GM23338 (cell line): ENCODE data around the gene USH1C. TPM values are rescaled to one million over a fixed set of nuclear protein-coding genes. Genes with fewer than 3 reads are reported as not detected.

ENCODE experiments used
- ATAC-seq: fragments of 200-7000 bp; cut with Tn5 transposase; 3 replicates; pipeline ENCODE4 v1.9.1; 2020
- DNase-seq: peaks from one replicate; pipeline ENCODE4 v3.0.0-alpha.2; 2015; ENCODE audit warnings: low spot score
- H2AFZ ChIP-seq: fragments of 200-600 bp; sonication (generic); 2 replicates; pipeline ENCODE4 v1.8.0; 2016; ENCODE audit warnings: antibody characterized with exemption, mild to moderate bottlenecking, moderate library complexity
- H3F3A ChIP-seq: fragments of 200-600 bp; sonication (generic); replicated peaks from 2 replicates; pipeline ENCODE4 v1.8.0; 2017; ENCODE audit warnings: antibody characterized with exemption, mixed run types, low read depth
- H3K27ac ChIP-seq: fragments of 200-600 bp; sonication (generic); 2 replicates; pipeline ENCODE4 v1.6.1; 2016; ENCODE audit warnings: low read depth
- H3K27me3 ChIP-seq: fragments of 200-600 bp; sonication (generic); 2 replicates; pipeline ENCODE4 v1.8.0; 2016; ENCODE audit warnings: mild to moderate bottlenecking, mixed run types, moderate library complexity; ENCODE audit not compliant: insufficient read depth
- H3K36me3 ChIP-seq: fragments of 200-600 bp; sonication (generic); 2 replicates; pipeline ENCODE4 v1.8.0; 2016; ENCODE audit warnings: mild to moderate bottlenecking; ENCODE audit not compliant: insufficient read depth
- H3K4me1 ChIP-seq: fragments of 200-600 bp; sonication (generic); 2 replicates; pipeline ENCODE4 v1.8.0; 2016; ENCODE audit warnings: mild to moderate bottlenecking, moderate library complexity; ENCODE audit not compliant: insufficient read depth
- H3K4me2 ChIP-seq: fragments of 200-600 bp; sonication (generic); 2 replicates; pipeline ENCODE4 v1.7.1; 2017; ENCODE audit warnings: mixed run types
- H3K4me3 ChIP-seq: fragments of 200-600 bp; sonication (generic); 2 replicates; pipeline ENCODE4 v1.6.1; 2016; ENCODE audit warnings: mixed run types
- H3K79me2 ChIP-seq: fragments of 200-600 bp; sonication (generic); replicated peaks from 2 replicates; pipeline ENCODE4 v1.8.0; 2017; ENCODE audit warnings: mild to moderate bottlenecking; ENCODE audit not compliant: insufficient read depth
- H3K9me2 ChIP-seq: fragments of 200-600 bp; sonication (generic); 2 replicates; pipeline ENCODE4 v1.8.0; 2017; ENCODE audit not compliant: insufficient read depth
- H4K20me1 ChIP-seq: fragments of 200-600 bp; sonication (generic); replicated peaks from 2 replicates; pipeline ENCODE4 v1.8.0; 2017; ENCODE audit warnings: mild to moderate bottlenecking; ENCODE audit not compliant: insufficient read depth
- H3K27ac Mint-ChIP-seq: 2 replicates; pipeline ENCODE4 v1.8.0; 2020; ENCODE audit warnings: inconsistent platforms, mild to moderate bottlenecking, moderate library complexity, mixed read lengths
- H3K27me3 Mint-ChIP-seq: 3 replicates; pipeline ENCODE4 v1.8.0; 2022; ENCODE audit warnings: low read depth, mild to moderate bottlenecking, moderate library complexity, mixed read lengths, inconsistent platforms; ENCODE audit not compliant: insufficient read depth, poor library complexity
- H3K36me3 Mint-ChIP-seq: 3 replicates; pipeline ENCODE4 v1.8.0; 2021; ENCODE audit warnings: low read depth, mild to moderate bottlenecking, inconsistent platforms, moderate library complexity, mixed read lengths
- H3K4me1 Mint-ChIP-seq: 3 replicates; pipeline ENCODE4 v1.8.0; 2020; ENCODE audit warnings: mild to moderate bottlenecking, inconsistent platforms, mixed read lengths
- H3K4me3 Mint-ChIP-seq: 3 replicates; pipeline ENCODE4 v1.8.0; 2021; ENCODE audit warnings: moderate library complexity, mild to moderate bottlenecking, inconsistent platforms, mixed read lengths
- H3K9me3 Mint-ChIP-seq: 3 replicates; pipeline ENCODE4 v1.8.0; 2020; ENCODE audit warnings: moderate library complexity, mild to moderate bottlenecking, inconsistent platforms, mixed read lengths
- CREB1 ChIP-seq: fragments of 250-450 bp; sonication (Bioruptor Pico); IDR thresholded peaks from 2 replicates; pipeline ENCODE4 v1.5.0; 2020; ENCODE audit warnings: low read depth, mild to moderate bottlenecking, moderate library complexity
- EZH2 ChIP-seq: fragments of 200-600 bp; sonication (generic); IDR thresholded peaks from one replicate; pipeline ENCODE4 v1.8.0; 2017; ENCODE audit warnings: antibody characterized with exemption, mild to moderate bottlenecking, low read depth; ENCODE audit not compliant: unreplicated experiment
- EZH2phosphoT487 ChIP-seq: fragments of 200-600 bp; sonication (generic); IDR thresholded peaks from one replicate; pipeline ENCODE4 v1.8.1; 2018; ENCODE audit warnings: antibody characterized with exemption; ENCODE audit not compliant: unreplicated experiment
- NANOG ChIP-seq: IDR thresholded peaks from 2 replicates; pipeline ENCODE4 v1.6.1; 2016; ENCODE audit warnings: antibody characterized with exemption, borderline replicate concordance
- POLR2AphosphoS5 ChIP-seq: IDR thresholded peaks from 2 replicates; pipeline ENCODE4 v1.6.1; 2016; ENCODE audit warnings: antibody characterized with exemption, low read depth
- STAT1 ChIP-seq: IDR thresholded peaks from one replicate; pipeline ENCODE4 v1.6.1; 2016; ENCODE audit warnings: antibody characterized with exemption; ENCODE audit not compliant: unreplicated experiment
- ZNF114 ChIP-seq: fragments of 250-450 bp; sonication (Bioruptor Pico); IDR thresholded peaks from 2 replicates; pipeline ENCODE4 v1.5.0; 2020; ENCODE audit warnings: mild to moderate bottlenecking, moderate library complexity
- ZNF331 ChIP-seq: fragments of 250-450 bp; sonication (Bioruptor Pico); IDR thresholded peaks from 2 replicates; pipeline ENCODE4 v1.5.0; 2020; ENCODE audit warnings: low read depth, mild to moderate bottlenecking, moderate library complexity
- polyA plus RNA-seq: library from polyadenylated mRNA; unstranded; fragments of >200 nt; fragmentation: Nextera tagmentation; extraction: Ambion mirVana; gene quantifications from 2 replicates; pipeline ENCODE4 v1.2.1, GENCODE V29; 2016
- total RNA-seq: library from RNA; depleted of rRNA; stranded (reverse); fragments of >200 nt; shearing (Covaris generic); gene quantifications from 2 replicates; pipeline ENCODE4 v1.2.3, GENCODE V29; 2014
- TF ChIP-seq, protein P1 (sequence below): IDR thresholded peaks from 2 replicates; pipeline ENCODE4 v1.6.1; 2016; ENCODE audit warnings: antibody characterized with exemption
- TF ChIP-seq, protein P2 (sequence below): fragments of 250-450 bp; sonication (Bioruptor Pico); IDR thresholded peaks from 2 replicates; pipeline ENCODE4 v1.5.0; 2020; ENCODE audit warnings: mild to moderate bottlenecking, moderate library complexity
- TF ChIP-seq, protein P3 (sequence below): IDR thresholded peaks from one replicate; pipeline ENCODE4 v1.6.1; 2018; ENCODE audit warnings: antibody characterized with exemption; ENCODE audit not compliant: unreplicated experiment
- TF ChIP-seq, protein P4 (sequence below), 2 experiments: fragments of 200-600 bp in 1 of 2; sonication (generic) in 1 of 2; conservative IDR thresholded peaks; 2 replicates each; pipeline versions ENCODE4 v1.5.1 to v1.6.1; 2016 to 2017; ENCODE audit warnings: antibody characterized with exemption in 2 of 2, low read depth in 2 of 2, mild to moderate bottlenecking in 2 of 2, moderate library complexity in 1 of 2

USH1C gene
- total and polyA plus RNA-seq, 2 experiments from 2014 or later, result 1.3 to 1.8 TPM

DNA sequence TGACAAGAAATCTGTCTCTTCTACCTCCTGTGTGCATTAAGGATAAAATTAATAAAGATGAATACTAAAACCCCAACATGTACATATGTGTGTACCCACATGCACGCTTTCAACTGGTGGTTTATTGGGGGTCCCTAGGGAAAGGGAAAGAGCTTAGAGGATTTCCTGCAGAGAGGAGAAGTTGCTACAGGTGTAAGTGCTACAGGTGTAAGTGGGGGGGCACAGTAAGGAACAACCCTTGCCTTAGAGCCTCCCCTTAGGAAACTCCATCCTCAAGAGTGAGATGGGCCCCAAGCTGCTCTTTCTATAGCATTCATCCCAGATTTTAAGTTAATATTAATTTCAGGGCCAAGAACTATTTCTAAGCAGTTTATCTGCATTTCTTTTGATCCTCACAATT is 55.7 kb downstream of the USH1C start (continued):
- TF ChIP-seq, protein P1, sequence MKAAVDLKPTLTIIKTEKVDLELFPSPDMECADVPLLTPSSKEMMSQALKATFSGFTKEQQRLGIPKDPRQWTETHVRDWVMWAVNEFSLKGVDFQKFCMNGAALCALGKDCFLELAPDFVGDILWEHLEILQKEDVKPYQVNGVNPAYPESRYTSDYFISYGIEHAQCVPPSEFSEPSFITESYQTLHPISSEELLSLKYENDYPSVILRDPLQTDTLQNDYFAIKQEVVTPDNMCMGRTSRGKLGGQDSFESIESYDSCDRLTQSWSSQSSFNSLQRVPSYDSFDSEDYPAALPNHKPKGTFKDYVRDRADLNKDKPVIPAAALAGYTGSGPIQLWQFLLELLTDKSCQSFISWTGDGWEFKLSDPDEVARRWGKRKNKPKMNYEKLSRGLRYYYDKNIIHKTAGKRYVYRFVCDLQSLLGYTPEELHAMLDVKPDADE, result no peak
- TF ChIP-seq POLR2AphosphoS5, result no peak

DNA sequence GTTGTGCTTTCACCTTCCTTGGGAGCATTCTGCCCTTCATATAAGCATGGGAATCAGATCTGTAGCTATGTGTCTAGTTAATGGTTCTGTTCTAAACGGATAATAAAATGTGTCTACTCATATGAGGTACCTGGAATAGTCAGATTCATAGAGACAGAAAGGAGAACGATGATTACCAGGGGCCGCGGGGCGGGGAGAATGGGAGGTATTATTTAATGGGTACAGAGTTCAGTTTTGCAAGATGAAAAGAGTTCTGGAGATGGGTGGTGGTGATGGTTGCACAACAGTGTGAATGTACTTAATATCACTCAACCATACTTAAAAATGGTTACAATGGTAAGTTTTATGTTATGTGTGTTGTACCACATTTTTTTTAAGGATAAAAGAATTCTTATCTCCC is 57.6 kb downstream of the USH1C start:
- no peak for DNase-seq
- Mint-ChIP-seq H3K4me3 (no peak overlapping the region), H3K27ac (no peak overlapping the region), H3K36me3 (no peaks in the 10 kb centered on the region), H3K27me3 (peaks cover 4% of the 10 kb centered on the region), H3K4me1 (no peaks in the 10 kb centered on the region), H3K9me3 (no peaks in the 10 kb centered on the region; the same call in 2 of the 3 replicates)
- Histone ChIP-seq H3K27me3 (no peaks in the 10 kb centered on the region), H3K36me3 (no peaks in the 10 kb centered on the region), H2AFZ (no peak overlapping the region), H3K4me3 (no peak overlapping the region), H3K4me2 (no peak overlapping the region), H4K20me1 (no peaks in the 10 kb centered on the region), H3F3A (no peaks in the 10 kb centered on the region), H3K9me2 (no peaks in the 10 kb centered on the region), H3K4me1 (no peaks in the 10 kb centered on the region), H3K79me2 (no peaks in the 10 kb centered on the region), H3K27ac (no peak overlapping the region)
- ATAC-seq, result no peak
- TF ChIP-seq, protein P1, result no peak
- no peak for TF ChIP-seq ZNF114 (CRISPR knock-in tag)
- no peak for TF ChIP-seq POLR2AphosphoS5
- TF ChIP-seq, protein P2, sequence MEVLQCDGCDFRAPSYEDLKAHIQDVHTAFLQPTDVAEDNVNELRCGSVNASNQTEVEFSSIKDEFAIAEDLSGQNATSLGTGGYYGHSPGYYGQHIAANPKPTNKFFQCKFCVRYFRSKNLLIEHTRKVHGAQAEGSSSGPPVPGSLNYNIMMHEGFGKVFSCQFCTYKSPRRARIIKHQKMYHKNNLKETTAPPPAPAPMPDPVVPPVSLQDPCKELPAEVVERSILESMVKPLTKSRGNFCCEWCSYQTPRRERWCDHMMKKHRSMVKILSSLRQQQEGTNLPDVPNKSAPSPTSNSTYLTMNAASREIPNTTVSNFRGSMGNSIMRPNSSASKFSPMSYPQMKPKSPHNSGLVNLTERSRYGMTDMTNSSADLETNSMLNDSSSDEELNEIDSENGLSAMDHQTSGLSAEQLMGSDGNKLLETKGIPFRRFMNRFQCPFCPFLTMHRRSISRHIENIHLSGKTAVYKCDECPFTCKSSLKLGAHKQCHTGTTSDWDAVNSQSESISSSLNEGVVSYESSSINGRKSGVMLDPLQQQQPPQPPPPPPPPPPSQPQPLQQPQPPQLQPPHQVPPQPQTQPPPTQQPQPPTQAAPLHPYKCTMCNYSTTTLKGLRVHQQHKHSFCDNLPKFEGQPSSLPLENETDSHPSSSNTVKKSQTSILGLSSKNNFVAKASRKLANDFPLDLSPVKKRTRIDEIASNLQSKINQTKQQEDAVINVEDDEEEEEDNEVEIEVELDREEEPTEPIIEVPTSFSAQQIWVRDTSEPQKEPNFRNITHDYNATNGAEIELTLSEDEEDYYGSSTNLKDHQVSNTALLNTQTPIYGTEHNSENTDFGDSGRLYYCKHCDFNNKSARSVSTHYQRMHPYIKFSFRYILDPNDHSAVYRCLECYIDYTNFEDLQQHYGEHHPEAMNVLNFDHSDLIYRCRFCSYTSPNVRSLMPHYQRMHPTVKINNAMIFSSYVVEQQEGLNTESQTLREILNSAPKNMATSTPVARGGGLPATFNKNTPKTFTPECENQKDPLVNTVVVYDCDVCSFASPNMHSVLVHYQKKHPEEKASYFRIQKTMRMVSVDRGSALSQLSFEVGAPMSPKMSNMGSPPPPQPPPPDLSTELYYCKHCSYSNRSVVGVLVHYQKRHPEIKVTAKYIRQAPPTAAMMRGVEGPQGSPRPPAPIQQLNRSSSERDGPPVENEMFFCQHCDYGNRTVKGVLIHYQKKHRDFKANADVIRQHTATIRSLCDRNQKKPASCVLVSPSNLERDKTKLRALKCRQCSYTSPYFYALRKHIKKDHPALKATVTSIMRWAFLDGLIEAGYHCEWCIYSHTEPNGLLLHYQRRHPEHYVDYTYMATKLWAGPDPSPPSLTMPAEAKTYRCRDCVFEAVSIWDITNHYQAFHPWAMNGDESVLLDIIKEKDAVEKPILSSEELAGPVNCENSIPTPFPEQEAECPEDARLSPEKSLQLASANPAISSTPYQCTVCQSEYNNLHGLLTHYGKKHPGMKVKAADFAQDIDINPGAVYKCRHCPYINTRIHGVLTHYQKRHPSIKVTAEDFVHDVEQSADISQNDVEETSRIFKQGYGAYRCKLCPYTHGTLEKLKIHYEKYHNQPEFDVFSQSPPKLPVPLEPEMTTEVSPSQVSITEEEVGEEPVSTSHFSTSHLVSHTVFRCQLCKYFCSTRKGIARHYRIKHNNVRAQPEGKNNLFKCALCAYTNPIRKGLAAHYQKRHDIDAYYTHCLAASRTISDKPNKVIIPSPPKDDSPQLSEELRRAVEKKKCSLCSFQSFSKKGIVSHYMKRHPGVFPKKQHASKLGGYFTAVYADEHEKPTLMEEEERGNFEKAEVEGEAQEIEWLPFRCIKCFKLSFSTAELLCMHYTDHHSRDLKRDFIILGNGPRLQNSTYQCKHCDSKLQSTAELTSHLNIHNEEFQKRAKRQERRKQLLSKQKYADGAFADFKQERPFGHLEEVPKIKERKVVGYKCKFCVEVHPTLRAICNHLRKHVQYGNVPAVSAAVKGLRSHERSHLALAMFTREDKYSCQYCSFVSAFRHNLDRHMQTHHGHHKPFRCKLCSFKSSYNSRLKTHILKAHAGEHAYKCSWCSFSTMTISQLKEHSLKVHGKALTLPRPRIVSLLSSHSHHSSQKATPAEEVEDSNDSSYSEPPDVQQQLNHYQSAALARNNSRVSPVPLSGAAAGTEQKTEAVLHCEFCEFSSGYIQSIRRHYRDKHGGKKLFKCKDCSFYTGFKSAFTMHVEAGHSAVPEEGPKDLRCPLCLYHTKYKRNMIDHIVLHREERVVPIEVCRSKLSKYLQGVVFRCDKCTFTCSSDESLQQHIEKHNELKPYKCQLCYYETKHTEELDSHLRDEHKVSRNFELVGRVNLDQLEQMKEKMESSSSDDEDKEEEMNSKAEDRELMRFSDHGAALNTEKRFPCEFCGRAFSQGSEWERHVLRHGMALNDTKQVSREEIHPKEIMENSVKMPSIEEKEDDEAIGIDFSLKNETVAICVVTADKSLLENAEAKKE, result no peak
- TF ChIP-seq, protein P3, sequence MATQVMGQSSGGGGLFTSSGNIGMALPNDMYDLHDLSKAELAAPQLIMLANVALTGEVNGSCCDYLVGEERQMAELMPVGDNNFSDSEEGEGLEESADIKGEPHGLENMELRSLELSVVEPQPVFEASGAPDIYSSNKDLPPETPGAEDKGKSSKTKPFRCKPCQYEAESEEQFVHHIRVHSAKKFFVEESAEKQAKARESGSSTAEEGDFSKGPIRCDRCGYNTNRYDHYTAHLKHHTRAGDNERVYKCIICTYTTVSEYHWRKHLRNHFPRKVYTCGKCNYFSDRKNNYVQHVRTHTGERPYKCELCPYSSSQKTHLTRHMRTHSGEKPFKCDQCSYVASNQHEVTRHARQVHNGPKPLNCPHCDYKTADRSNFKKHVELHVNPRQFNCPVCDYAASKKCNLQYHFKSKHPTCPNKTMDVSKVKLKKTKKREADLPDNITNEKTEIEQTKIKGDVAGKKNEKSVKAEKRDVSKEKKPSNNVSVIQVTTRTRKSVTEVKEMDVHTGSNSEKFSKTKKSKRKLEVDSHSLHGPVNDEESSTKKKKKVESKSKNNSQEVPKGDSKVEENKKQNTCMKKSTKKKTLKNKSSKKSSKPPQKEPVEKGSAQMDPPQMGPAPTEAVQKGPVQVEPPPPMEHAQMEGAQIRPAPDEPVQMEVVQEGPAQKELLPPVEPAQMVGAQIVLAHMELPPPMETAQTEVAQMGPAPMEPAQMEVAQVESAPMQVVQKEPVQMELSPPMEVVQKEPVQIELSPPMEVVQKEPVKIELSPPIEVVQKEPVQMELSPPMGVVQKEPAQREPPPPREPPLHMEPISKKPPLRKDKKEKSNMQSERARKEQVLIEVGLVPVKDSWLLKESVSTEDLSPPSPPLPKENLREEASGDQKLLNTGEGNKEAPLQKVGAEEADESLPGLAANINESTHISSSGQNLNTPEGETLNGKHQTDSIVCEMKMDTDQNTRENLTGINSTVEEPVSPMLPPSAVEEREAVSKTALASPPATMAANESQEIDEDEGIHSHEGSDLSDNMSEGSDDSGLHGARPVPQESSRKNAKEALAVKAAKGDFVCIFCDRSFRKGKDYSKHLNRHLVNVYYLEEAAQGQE, result no peak
- no peak for TF ChIP-seq NANOG
- TF ChIP-seq STAT1, result no peak
- TF ChIP-seq CREB1 (CRISPR knock-in tag), result no peak
- no peak for TF ChIP-seq ZNF331 (CRISPR knock-in tag)
- TF ChIP-seq, protein P4, sequence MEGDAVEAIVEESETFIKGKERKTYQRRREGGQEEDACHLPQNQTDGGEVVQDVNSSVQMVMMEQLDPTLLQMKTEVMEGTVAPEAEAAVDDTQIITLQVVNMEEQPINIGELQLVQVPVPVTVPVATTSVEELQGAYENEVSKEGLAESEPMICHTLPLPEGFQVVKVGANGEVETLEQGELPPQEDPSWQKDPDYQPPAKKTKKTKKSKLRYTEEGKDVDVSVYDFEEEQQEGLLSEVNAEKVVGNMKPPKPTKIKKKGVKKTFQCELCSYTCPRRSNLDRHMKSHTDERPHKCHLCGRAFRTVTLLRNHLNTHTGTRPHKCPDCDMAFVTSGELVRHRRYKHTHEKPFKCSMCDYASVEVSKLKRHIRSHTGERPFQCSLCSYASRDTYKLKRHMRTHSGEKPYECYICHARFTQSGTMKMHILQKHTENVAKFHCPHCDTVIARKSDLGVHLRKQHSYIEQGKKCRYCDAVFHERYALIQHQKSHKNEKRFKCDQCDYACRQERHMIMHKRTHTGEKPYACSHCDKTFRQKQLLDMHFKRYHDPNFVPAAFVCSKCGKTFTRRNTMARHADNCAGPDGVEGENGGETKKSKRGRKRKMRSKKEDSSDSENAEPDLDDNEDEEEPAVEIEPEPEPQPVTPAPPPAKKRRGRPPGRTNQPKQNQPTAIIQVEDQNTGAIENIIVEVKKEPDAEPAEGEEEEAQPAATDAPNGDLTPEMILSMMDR (conservative IDR thresholded peaks at IDR 0.05; ENCODE audit: low read depth in 2 of 2), result no peak
- TF ChIP-seq EZH2phosphoT487, result no peak
- no peak for TF ChIP-seq EZH2
